HCT116 (cell line): ENCODE measurements around the gene RABGGTA. TPM values are rescaled to one million over a fixed set of nuclear protein-coding genes. Genes with fewer than 3 reads are reported as not detected.

ENCODE experiments used
- ATAC-seq: fragments of 200-7000 bp; cut with Tn5 transposase; 2 replicates; pipeline ENCODE4 v1.9.1; 2020; ENCODE audit warnings: mild to moderate bottlenecking, moderate library complexity
- BruUV-seq: library from RNA; stranded (reverse); fragments of 400-500 nt; replicated peaks from 2 replicates; lab custom pipeline; 2021; lab: Mats Ljungman, UMichigan
- CTCF ChIA-PET: fragments of 300-600 bp; sonication (Branson Sonifier 250); formaldehyde crosslinking; loops from one replicate; lab custom pipeline; 2021; ENCODE audit warnings: antibody characterized with exemption; lab: Charles Lee
- POLR2A ChIA-PET: fragments of 300-600, 350-600 bp; sonication (Branson Sonifier 250); formaldehyde crosslinking; loops from one replicate; lab custom pipeline; 2021; ENCODE audit warnings: antibody characterized with exemption; lab: Charles Lee
- RAD21 ChIA-PET, 2 experiments: fragments of 300-600 bp; sonication (Branson Sonifier 250); formaldehyde crosslinking; loops; one replicate each; lab custom pipeline; 2023; ENCODE audit warnings: low total read pairs in 2 of 2; ENCODE audit not compliant: uncharacterized antibody in 2 of 2, unreplicated experiment in 2 of 2, low non-redundant PET in 1 of 2; lab: Charles Lee
- DNase-seq: peaks from one replicate; pipeline ENCODE4 v3.0.0-alpha.2; 2010; ENCODE audit warnings: low read depth, low spot score
- H2AFZ ChIP-seq: fragments of 200-600 bp; shearing (Covaris generic), sonication (generic); 2 replicates; pipeline ENCODE4 v1.6.1; 2017; ENCODE audit warnings: low read depth, mixed run types, mixed read lengths, antibody characterized with exemption, low read length; ENCODE audit not compliant: poor library complexity, severe bottlenecking
- H3K27ac ChIP-seq: 2 replicates; pipeline ENCODE4 v1.5.1; 2012; ENCODE audit warnings: low read depth, low read length
- H3K27me3 ChIP-seq: fragments of 200-600 bp; sonication (generic); 2 replicates; pipeline ENCODE4 v1.6.1; 2016; ENCODE audit warnings: mixed run types, low read length, mixed read lengths; ENCODE audit not compliant: insufficient read depth
- H3K36me3 ChIP-seq, 2 experiments: fragments of 200-500 bp in 1 of 2; fragments of 200-600 bp in 1 of 2; sonication (Bioruptor generic) in 1 of 2; sonication (generic) in 1 of 2; 2 replicates each; pipeline versions ENCODE4 v1.5.1 to v1.6.1; 2014 to 2016; ENCODE audit warnings: low read length in 2 of 2, inconsistent platforms in 1 of 2, mixed read lengths in 1 of 2, mixed run types in 1 of 2; ENCODE audit not compliant: insufficient read depth in 2 of 2, control insufficient read depth in 1 of 2
- H3K4me1 ChIP-seq, 2 experiments: fragments of 200-600 bp in 1 of 2; sonication (generic) in 1 of 2; 2 replicates each; pipeline versions ENCODE4 v1.5.1 to v1.6.1; 2012 to 2017; ENCODE audit warnings: low read length in 2 of 2, inconsistent platforms in 1 of 2, mild to moderate bottlenecking in 1 of 2, mixed read lengths in 1 of 2, mixed run types in 1 of 2, moderate library complexity in 1 of 2; ENCODE audit not compliant: insufficient read depth in 2 of 2, control insufficient read depth in 1 of 2
- H3K4me2 ChIP-seq: fragments of 200-600 bp; sonication (generic); 2 replicates; pipeline ENCODE4 v1.6.1; 2017; ENCODE audit warnings: mixed run types, low read length, mixed read lengths
- H3K4me3 ChIP-seq, 2 experiments: fragments of 200-600 bp in 1 of 2; sonication (generic) in 1 of 2; replicated peaks in 1 of 2; 2 replicates each; pipeline ENCODE4 v1.5.1; 2011 to 2016; ENCODE audit warnings: low read length in 2 of 2, control low read depth in 1 of 2, low read depth in 1 of 2, mild to moderate bottlenecking in 1 of 2, mixed read lengths in 1 of 2, mixed run types in 1 of 2
- H3K79me2 ChIP-seq: fragments of 200-600 bp; sonication (generic); 2 replicates; pipeline ENCODE4 v1.6.1; 2017; ENCODE audit warnings: mild to moderate bottlenecking, mixed run types, low read length, moderate library complexity, mixed read lengths; ENCODE audit not compliant: insufficient read depth
- H3K9ac ChIP-seq: fragments of 200-600 bp; sonication (generic); 2 replicates; pipeline ENCODE4 v1.6.1; 2016; ENCODE audit warnings: low read length, mixed read lengths
- H3K9me2 ChIP-seq: fragments of 200-600 bp; sonication (generic), shearing (Covaris generic); 2 replicates; pipeline ENCODE4 v1.6.1; 2017; ENCODE audit warnings: mixed run types, mild to moderate bottlenecking, moderate library complexity; ENCODE audit not compliant: insufficient read depth
- H3K9me3 ChIP-seq, 2 experiments: fragments of 200-500 bp in 1 of 2; fragments of 200-600 bp in 1 of 2; sonication (Bioruptor generic) in 1 of 2; sonication (generic) in 1 of 2; 2 replicates each; pipeline ENCODE4 v1.6.1; 2014 to 2017; ENCODE audit warnings: low read length in 2 of 2, mixed read lengths in 2 of 2, inconsistent platforms in 1 of 2, low read depth in 1 of 2, mild to moderate bottlenecking in 1 of 2, mixed run types in 1 of 2, moderate library complexity in 1 of 2; ENCODE audit not compliant: control insufficient read depth in 1 of 2, insufficient read depth in 1 of 2
- H4K20me1 ChIP-seq: fragments of 200-600 bp; sonication (generic), shearing (Covaris generic); 2 replicates; pipeline ENCODE4 v1.6.1; 2017; ENCODE audit warnings: mixed run types, mild to moderate bottlenecking, moderate library complexity; ENCODE audit not compliant: insufficient read depth
- CEBPB ChIP-seq: IDR thresholded peaks from 2 replicates; pipeline ENCODE4 v1.6.1; 2012; ENCODE audit warnings: low read depth
- ELF1 ChIP-seq: IDR thresholded peaks from 2 replicates; pipeline ENCODE4 v1.6.1; 2012; ENCODE audit warnings: low read depth, borderline replicate concordance
- EZH2phosphoT487 ChIP-seq: fragments of 200-600 bp; IDR thresholded peaks from 2 replicates; pipeline ENCODE4 v1.6.1; 2018; ENCODE audit warnings: antibody characterized with exemption, borderline replicate concordance
- FOSL1 ChIP-seq: IDR thresholded peaks from 2 replicates; pipeline ENCODE4 v1.6.1; 2012; ENCODE audit warnings: low read depth
- JUND ChIP-seq: IDR thresholded peaks from 2 replicates; pipeline ENCODE4 v1.6.1; 2012
- POLR2AphosphoS5 ChIP-seq: IDR thresholded peaks from 2 replicates; pipeline ENCODE4 v1.6.1; 2011; ENCODE audit warnings: mild to moderate bottlenecking, low read depth, low read length, moderate library complexity
- RAD21 ChIP-seq: IDR thresholded peaks from 2 replicates; pipeline ENCODE4 v1.6.1; 2012; ENCODE audit warnings: low read depth, mild to moderate bottlenecking
- SP1 ChIP-seq: IDR thresholded peaks from 2 replicates; pipeline ENCODE4 v1.6.1; 2012; ENCODE audit warnings: low read depth
- TCF7L2 ChIP-seq: IDR thresholded peaks from 2 replicates; pipeline ENCODE4 v1.7.0; 2011; ENCODE audit warnings: borderline replicate concordance, inconsistent platforms; ENCODE audit not compliant: insufficient read depth, insufficient read length; ENCODE audit errors: extremely low read depth
- YY1 ChIP-seq: IDR thresholded peaks from 2 replicates; pipeline ENCODE4 v1.6.1; 2011; ENCODE audit warnings: low read length, low read depth, moderate library complexity, mild to moderate bottlenecking; ENCODE audit not compliant: insufficient replicate concordance; ENCODE audit errors: extremely low read depth
- ZFX ChIP-seq: fragments of 450-650 bp; IDR thresholded peaks from 2 replicates; pipeline ENCODE4 v1.6.1; 2017
- intact Hi-C: fragments of 100-400 bp; cut with micrococcal nuclease; formaldehyde crosslinking; loops from 2 replicates; pipeline ENCODE4 v1.10.0; 2022
- total RNA-seq: library from RNA; stranded (reverse); gene quantifications from one replicate; pipeline ENCODE4 v1.2.1, GENCODE V29; 2021; ENCODE audit not compliant: unreplicated experiment
- TF ChIP-seq, protein P1 (sequence below): IDR thresholded peaks from 2 replicates; pipeline ENCODE4 v1.6.1; 2011; ENCODE audit warnings: mild to moderate bottlenecking, low read length, moderate library complexity; ENCODE audit not compliant: insufficient replicate concordance; ENCODE audit errors: extremely low read depth
- TF ChIP-seq, protein P2 (sequence below), 3 experiments: fragments of 200-600 bp in 1 of 3; sonication (generic) in 1 of 3; IDR thresholded peaks in 2 of 3; conservative IDR thresholded peaks in 1 of 3; 2 replicates each; pipeline ENCODE4 v1.5.1; 2012 to 2017; ENCODE audit warnings: low read depth in 2 of 3, low read length in 2 of 3, antibody characterized with exemption in 1 of 3, borderline replicate concordance in 1 of 3, control low read depth in 1 of 3, mild to moderate bottlenecking in 1 of 3, mixed read lengths in 1 of 3, mixed run types in 1 of 3, moderate library complexity in 1 of 3; ENCODE audit not compliant: insufficient read depth in 1 of 3
- TF ChIP-seq, protein P3 (sequence below): IDR thresholded peaks from 2 replicates; pipeline ENCODE4 v1.6.1; 2012
- TF ChIP-seq, protein P4 (sequence below): IDR thresholded peaks from 2 replicates; pipeline ENCODE4 v1.6.1; 2012

The RABGGTA gene
- total RNA-seq, 1 experiment from 2014 or later = 40.8 TPM

DNA sequence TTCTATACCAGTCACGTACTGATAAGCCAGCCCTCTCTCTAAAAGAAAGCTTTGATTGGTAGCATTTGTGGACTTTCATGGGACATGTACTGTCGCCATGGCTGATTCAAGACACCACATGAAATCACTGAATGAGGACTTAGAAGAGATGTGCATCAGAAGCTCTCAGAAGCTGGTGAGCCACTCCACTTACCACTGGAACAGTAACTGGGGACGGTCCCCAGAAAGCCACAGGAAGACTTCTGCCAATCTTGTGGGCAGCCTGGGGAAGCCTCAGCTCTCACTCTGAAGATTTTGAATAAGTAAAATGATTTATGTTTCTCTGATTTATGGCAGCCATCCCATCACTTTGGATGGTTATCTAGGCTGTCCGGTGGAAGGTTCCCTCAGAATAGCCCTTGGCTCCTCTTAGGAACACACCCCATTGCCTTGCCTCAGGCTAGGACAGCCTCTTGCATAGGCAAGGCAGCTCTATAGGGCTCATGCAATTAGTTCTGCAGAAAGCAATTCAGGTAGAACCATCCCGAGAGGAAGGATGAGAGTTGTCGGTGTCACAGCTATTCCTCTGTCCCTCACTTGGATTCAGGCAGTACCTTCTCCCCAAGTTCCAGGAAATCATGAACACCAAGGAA, 18.4 kb upstream of the RABGGTA start:
- H3K9me2 ChIP-seq = no peaks in the 10 kb centered on the region
- intact Hi-C loops = loop anchor here (10.0 kb wide), 1 partner anchor 305 kb away; the partner anchor contains the start of gene DHRS4L2
- no peak overlapping the region for H3K27ac ChIP-seq
- H3K27me3 ChIP-seq = no peaks in the 10 kb centered on the region
- H3K4me1 ChIP-seq = no peaks in the 10 kb centered on the region
- ChIA-PET RAD21 (no interaction called here), CTCF (interaction anchor here (1.0 to 1.2 kb wide), 2 partner anchors 10 to 18 kb away, joined by 3 to 4 read pairs; partner anchors contain the start of genes CIDEB, DHRS1 and NOP9), POLR2A (no interaction called here)
- H3K9ac ChIP-seq = no peak overlapping the region
- DNase-seq (no peak), ATAC-seq (no peak)
- no peak overlapping the region for H3K4me3 ChIP-seq
- no peaks in the 10 kb centered on the region for H3K9me3 ChIP-seq
- H4K20me1 ChIP-seq = no peaks in the 10 kb centered on the region
- no peaks in the 10 kb centered on the region for H3K79me2 ChIP-seq
- TF ChIP-seq ELF1 (no peak), RAD21 (no peak), SP1 (no peak), EZH2phosphoT487 (no peak), JUND (no peak), TCF7L2 (no peak), CEBPB (no peak), FOSL1 (no peak), YY1 (no peak), ZFX (no peak), POLR2AphosphoS5 (no peak)
- TF ChIP-seq, protein P1, sequence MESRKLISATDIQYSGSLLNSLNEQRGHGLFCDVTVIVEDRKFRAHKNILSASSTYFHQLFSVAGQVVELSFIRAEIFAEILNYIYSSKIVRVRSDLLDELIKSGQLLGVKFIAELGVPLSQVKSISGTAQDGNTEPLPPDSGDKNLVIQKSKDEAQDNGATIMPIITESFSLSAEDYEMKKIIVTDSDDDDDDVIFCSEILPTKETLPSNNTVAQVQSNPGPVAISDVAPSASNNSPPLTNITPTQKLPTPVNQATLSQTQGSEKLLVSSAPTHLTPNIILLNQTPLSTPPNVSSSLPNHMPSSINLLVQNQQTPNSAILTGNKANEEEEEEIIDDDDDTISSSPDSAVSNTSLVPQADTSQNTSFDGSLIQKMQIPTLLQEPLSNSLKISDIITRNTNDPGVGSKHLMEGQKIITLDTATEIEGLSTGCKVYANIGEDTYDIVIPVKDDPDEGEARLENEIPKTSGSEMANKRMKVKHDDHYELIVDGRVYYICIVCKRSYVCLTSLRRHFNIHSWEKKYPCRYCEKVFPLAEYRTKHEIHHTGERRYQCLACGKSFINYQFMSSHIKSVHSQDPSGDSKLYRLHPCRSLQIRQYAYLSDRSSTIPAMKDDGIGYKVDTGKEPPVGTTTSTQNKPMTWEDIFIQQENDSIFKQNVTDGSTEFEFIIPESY = no peak
- TF ChIP-seq, protein P2, sequence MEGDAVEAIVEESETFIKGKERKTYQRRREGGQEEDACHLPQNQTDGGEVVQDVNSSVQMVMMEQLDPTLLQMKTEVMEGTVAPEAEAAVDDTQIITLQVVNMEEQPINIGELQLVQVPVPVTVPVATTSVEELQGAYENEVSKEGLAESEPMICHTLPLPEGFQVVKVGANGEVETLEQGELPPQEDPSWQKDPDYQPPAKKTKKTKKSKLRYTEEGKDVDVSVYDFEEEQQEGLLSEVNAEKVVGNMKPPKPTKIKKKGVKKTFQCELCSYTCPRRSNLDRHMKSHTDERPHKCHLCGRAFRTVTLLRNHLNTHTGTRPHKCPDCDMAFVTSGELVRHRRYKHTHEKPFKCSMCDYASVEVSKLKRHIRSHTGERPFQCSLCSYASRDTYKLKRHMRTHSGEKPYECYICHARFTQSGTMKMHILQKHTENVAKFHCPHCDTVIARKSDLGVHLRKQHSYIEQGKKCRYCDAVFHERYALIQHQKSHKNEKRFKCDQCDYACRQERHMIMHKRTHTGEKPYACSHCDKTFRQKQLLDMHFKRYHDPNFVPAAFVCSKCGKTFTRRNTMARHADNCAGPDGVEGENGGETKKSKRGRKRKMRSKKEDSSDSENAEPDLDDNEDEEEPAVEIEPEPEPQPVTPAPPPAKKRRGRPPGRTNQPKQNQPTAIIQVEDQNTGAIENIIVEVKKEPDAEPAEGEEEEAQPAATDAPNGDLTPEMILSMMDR (IDR thresholded peaks at IDR 0.05 in 2 of 3, conservative IDR thresholded peaks at IDR 0.05 in 1 of 3; ENCODE audit: borderline replicate concordance in 1 of 3, insufficient read depth in 1 of 3, low read depth in 2 of 3, low read length in 2 of 3) = no peak
- TF ChIP-seq, protein P3, sequence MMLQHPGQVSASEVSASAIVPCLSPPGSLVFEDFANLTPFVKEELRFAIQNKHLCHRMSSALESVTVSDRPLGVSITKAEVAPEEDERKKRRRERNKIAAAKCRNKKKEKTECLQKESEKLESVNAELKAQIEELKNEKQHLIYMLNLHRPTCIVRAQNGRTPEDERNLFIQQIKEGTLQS = no peak
- TF ChIP-seq, protein P4, sequence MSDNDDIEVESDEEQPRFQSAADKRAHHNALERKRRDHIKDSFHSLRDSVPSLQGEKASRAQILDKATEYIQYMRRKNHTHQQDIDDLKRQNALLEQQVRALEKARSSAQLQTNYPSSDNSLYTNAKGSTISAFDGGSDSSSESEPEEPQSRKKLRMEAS = no peak
- no TSS peak for BruUV-seq
- H3K4me2 ChIP-seq = no peak overlapping the region
- no peak overlapping the region for H2AFZ ChIP-seq
- peaks cover 8 to 15% of the 10 kb centered on the region in 2 experiments; a peak in 3 of 4 replicates for H3K36me3 ChIP-seq
